ENCODE results near the gene STMN3. TPM values are rescaled to one million over a fixed set of nuclear protein-coding genes. Genes with fewer than 3 reads are reported as not detected.
"Not testable (repeated sequence)": the region's sequence is repeated elsewhere in the genome, so short reads cannot be mapped to it uniquely, and the experiment has no call there.

STMN3 gene
- total and polyA plus RNA-seq, 2 of the 8 experiments (the other 6 are each of a cell fraction or from before 2014, with no cell fraction given), result 51.5 to 63.1 TPM

DNA sequence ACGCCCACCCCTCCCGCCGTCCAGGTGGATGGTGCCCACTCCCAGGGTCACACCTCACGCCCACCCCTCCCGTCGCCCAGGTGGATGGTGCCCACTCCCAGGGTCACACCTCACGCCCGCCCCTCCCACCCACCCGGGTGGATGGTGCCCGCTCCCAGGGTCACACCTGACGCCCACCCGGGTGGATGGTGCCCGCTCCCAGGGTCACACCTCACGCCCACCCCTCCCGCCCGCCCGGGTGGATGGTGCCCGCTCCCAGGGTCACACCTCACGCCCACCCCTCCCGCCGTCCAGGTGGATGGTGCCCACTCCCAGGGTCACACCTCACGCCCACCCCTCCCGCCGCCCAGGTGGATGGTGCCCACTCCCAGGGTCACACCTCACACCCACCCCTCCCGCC lies 2.7 kb downstream of the STMN3 start:
- H3K27ac ChIP-seq (ENCODE audit: low read depth, low read length); H2AK5ac ChIP-seq (ENCODE audit: low read depth, low read length); H3K4me2 ChIP-seq (ENCODE audit: insufficient read depth in 1 of 2, low read depth in 2 of 2, low read length in 2 of 2); H2BK120ac ChIP-seq (replicated peaks; ENCODE audit: low read depth, low read length); H2BK15ac ChIP-seq (ENCODE audit: low read length); H2AFZ ChIP-seq (ENCODE audit: low read length); H4K8ac ChIP-seq (ENCODE audit: extremely low read depth, insufficient read depth, low read length); H3K14ac ChIP-seq (ENCODE audit: insufficient read length); H2BK20ac ChIP-seq (ENCODE audit: low read length); H4K91ac ChIP-seq (replicated peaks; ENCODE audit: insufficient read length, low read length); H4K5ac ChIP-seq (ENCODE audit: insufficient read length, low read depth, low read length); H2BK12ac ChIP-seq (ENCODE audit: low read depth, low read length); H3K4me3 ChIP-seq (ENCODE audit: extremely low read depth in 1 of 4, insufficient read depth in 2 of 4, low read depth in 3 of 4, low read length in 4 of 4); H3K4ac ChIP-seq (replicated peaks; ENCODE audit: insufficient read length, low read depth, low read length); H3K27me3 ChIP-seq (replicated peaks in 1 of 4; ENCODE audit: control insufficient read depth in 3 of 4, extremely low read depth in 1 of 4, insufficient read depth in 3 of 4, low read length in 3 of 4); H3K36me3 ChIP-seq (ENCODE audit: control insufficient read depth in 2 of 4, insufficient read depth in 4 of 4, low read length in 3 of 4); H3K79me1 ChIP-seq (ENCODE audit: low read depth, low read length); H3K56ac ChIP-seq (replicated peaks; ENCODE audit: insufficient read length, low read depth, low read length); DNase-seq (ENCODE audit: low read depth in 1 of 2, low spot score in 2 of 2); H3K23ac ChIP-seq (ENCODE audit: insufficient read length); H3K18ac ChIP-seq (ENCODE audit: extremely low read depth, low read length); H3K9me3 ChIP-seq (ENCODE audit: insufficient read depth in 2 of 2, low read depth in 1 of 2, low read length in 1 of 2); H3K79me2 ChIP-seq (ENCODE audit: control insufficient read depth in 1 of 2, insufficient read depth in 2 of 2, low read length in 2 of 2); H3K9ac ChIP-seq (replicated peaks in 1 of 4; ENCODE audit: extremely low read depth in 1 of 4, low read depth in 3 of 4, low read length in 3 of 4); H2BK5ac ChIP-seq (ENCODE audit: low read depth, low read length); FAIRE-seq: not testable (repeated sequence)
- WGBS, 2 experiments (ENCODE audit: extremely low coverage in 1 of 2, insufficient coverage in 1 of 2, insufficient read length in 1 of 2, insufficient replicate concordance in 2 of 2, low coverage in 1 of 2, low lambda C conversion rate in 2 of 2, missing lambda C conversion rate in 1 of 2), result no CpG with 5 or more reads among the region's 25 CpGs
- POLR2A ChIA-PET (ENCODE audit: partially characterized antibody), result interaction anchor here (0.6 kb wide), 1 partner anchor 33 kb away, joined by 3 read pairs; no protein-coding TSS in a partner anchor
- Histone ChIP-seq H3K4me1 (replicated peaks in 1 of 4; ENCODE audit: control insufficient read depth in 3 of 4, insufficient read depth in 4 of 4, low read length in 3 of 4) (peaks cover 0 to 15% (median 12%) of the 10 kb centered on the region in 4 experiments; a peak in 6 of 7 replicates), H4K20me1 (replicated peaks in 1 of 2; ENCODE audit: control insufficient read depth in 1 of 2, insufficient read depth in 2 of 2, low read length in 2 of 2) (peaks cover 10 to 11% of the 10 kb centered on the region in 2 experiments), H3K23me2 (ENCODE audit: low read depth, low read length) (peaks cover 13% of the 10 kb centered on the region)
- CTCF ChIA-PET (ENCODE audit: partially characterized antibody), result interaction anchor here (0.7 kb wide), 1 partner anchor 9 kb away, joined by 3 read pairs; no protein-coding TSS in a partner anchor

All from H1 (cell line).